Fibroblast of lung (primary cell): ENCODE data around the gene CTNS.

ENCODE experiments used
- EZH2 ChIP-seq: IDR thresholded peaks from 2 replicates; pipeline ENCODE4 v1.5.1; 2012; ENCODE audit warnings: low read length, control low read depth, mild to moderate bottlenecking; ENCODE audit errors: missing control alignments
- TF ChIP-seq, protein P1 (sequence below), 2 donors: IDR thresholded peaks in 1 of 2; conservative IDR thresholded peaks in 1 of 2; 1 replicate in 1 of 2; 2 replicates in 1 of 2; pipeline ENCODE4 v1.5.1; 2011 to 2012; ENCODE audit warnings: low read length in 2 of 2, control low read depth in 1 of 2, inconsistent platforms in 1 of 2, low read depth in 1 of 2, mild to moderate bottlenecking in 1 of 2

DNA sequence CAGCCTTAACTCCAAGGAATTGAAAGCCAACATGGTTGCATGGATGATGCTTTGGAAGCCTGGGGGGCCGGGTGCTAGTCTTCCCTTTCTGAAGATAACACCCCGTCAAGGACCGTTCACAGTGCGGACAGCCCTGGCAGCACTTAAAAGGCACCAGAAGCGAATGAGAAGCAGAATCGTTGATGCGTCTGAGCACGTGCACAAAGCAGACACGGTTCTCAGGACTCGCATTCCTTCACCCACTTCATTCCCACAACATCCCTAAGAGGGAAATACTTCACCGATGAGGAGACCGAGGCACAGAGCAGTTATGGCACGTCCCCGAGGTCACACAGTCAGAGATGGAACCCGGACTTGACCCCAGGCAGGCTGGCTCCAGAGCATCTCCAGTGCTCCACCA, 41.6 kb upstream of the CTNS start:
- TF ChIP-seq, protein P1, sequence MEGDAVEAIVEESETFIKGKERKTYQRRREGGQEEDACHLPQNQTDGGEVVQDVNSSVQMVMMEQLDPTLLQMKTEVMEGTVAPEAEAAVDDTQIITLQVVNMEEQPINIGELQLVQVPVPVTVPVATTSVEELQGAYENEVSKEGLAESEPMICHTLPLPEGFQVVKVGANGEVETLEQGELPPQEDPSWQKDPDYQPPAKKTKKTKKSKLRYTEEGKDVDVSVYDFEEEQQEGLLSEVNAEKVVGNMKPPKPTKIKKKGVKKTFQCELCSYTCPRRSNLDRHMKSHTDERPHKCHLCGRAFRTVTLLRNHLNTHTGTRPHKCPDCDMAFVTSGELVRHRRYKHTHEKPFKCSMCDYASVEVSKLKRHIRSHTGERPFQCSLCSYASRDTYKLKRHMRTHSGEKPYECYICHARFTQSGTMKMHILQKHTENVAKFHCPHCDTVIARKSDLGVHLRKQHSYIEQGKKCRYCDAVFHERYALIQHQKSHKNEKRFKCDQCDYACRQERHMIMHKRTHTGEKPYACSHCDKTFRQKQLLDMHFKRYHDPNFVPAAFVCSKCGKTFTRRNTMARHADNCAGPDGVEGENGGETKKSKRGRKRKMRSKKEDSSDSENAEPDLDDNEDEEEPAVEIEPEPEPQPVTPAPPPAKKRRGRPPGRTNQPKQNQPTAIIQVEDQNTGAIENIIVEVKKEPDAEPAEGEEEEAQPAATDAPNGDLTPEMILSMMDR (conservative IDR thresholded peaks at IDR 0.05 in 1 of 2, IDR thresholded peaks at IDR 0.05 in 1 of 2; ENCODE audit: low read depth in 1 of 2, low read length in 2 of 2) = no peak
- TF ChIP-seq EZH2 = no peak
